ENCODE data around the gene ARHGEF39.
"Not testable (repeated sequence)": the region's sequence is repeated elsewhere in the genome, so short reads cannot be mapped to it uniquely, and the experiment has no call there.

Gene ARHGEF39

GRCh38 chr9:35627575-35627974 lies 37.4 kb downstream of the ARHGEF39 start:
- TF ChIP-seq TAF1 (IDR thresholded peaks at IDR 0.05; ENCODE audit: borderline replicate concordance, low read depth, low read length) (no peak), POLR2A (IDR thresholded peaks at IDR 0.05; ENCODE audit: low read depth, low read length) (no peak), POLR2AphosphoS5 (IDR thresholded peaks at IDR 0.05; ENCODE audit: low read depth, low read length) (no peak)
- no peak for FAIRE-seq
- DNase-seq (ENCODE audit: insufficient read length), result no peak

- TF ChIP-seq POLR2A (IDR thresholded peaks at IDR 0.05; ENCODE audit: low read depth, low read length), result no peak
- TF ChIP-seq TAF1 (IDR thresholded peaks at IDR 0.05; ENCODE audit: borderline replicate concordance, low read depth, low read length), result no peak
- TF ChIP-seq POLR2AphosphoS5 (IDR thresholded peaks at IDR 0.05; ENCODE audit: low read depth, low read length), result no peak
- no peak for DNase-seq (ENCODE audit: insufficient read length)
- peak; percentile 68 for FAIRE-seq
Observed at GRCh38 chr9:35619800-35620158, 45.2 kb downstream of the ARHGEF39 start.

DNA sequence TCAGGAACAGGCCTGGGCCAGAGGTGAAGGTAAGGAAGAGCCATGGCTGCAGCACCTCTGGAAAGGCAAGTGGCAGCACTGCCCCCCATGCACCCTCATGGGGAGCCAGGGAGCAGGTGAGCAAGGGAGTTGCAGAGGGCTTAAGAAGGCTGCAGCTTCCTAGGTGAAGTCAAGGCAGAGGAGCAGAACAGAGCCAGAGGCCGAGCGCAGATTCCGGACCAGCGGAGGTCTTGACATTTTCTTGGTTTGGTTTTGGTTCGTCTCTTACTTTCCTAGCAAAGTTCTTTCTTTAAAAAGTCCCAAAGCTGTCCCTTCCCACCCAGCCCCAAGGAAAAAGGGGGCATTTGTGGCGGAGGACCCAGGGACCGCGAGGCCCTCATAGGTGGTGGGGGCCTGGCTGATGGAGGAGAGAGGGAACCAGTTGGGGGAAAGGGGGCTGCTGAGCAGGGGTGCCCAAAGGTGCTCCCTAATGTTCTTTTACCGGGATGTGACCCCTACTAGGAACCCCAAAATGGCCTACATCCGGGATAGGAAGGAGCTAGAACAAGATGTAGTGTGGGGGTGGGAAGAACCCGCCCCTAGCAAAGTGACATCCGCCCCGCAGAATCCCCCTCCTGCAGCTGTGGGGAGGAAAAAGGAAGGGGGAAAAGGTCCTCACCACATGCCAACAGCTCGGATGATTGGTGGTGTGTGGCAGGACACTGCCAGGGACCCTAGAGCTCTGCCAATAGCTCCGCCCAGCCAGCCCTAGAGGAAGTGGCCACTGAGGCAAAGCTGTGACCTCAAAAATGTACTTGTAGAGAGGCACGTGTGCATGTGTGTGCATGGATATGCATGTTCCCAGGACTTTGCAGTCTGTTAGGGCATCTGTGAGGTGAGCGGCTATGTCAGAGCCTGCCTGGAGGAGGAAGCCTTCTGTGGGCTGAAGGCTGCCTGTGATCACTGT lies 45.9 kb downstream of the ARHGEF39 start:
- no peak for DNase-seq (ENCODE audit: insufficient read length)
- no peak for TF ChIP-seq TAF1 (IDR thresholded peaks at IDR 0.05; ENCODE audit: borderline replicate concordance, low read depth, low read length)
- no peak for TF ChIP-seq POLR2AphosphoS5 (IDR thresholded peaks at IDR 0.05; ENCODE audit: low read depth, low read length)
- no peak; the same call in 1 of the 2 replicates for TF ChIP-seq POLR2A (IDR thresholded peaks at IDR 0.05; ENCODE audit: low read depth, low read length)
- peak; percentile 93 for FAIRE-seq

DNA sequence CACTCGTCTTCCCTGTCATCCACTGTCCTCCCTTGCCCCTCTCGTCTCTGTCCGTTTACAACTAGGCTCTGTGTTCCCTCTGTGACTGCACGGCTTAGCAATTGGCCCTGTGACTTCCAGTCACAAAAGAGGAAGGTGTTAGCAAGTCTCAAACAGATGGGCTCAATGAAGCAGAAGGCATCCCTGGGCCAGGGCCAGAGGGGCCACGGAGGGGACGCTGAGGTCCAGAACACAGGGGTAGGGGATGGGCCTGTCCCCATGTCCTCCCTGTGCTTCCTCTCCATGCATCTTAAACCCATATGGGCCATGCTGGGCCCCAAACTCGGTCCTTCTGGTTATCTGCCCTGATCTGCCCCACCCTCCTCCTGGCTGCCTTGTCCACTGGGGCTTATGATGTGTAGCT lies 46.7 kb downstream of the ARHGEF39 start, which contains the start of gene CD72:
CD72 (minus strand) TSS at position 89 of the 403 bp plus-strand sequence. CDS start 110 bp downstream, outside the sequence.
- TF ChIP-seq POLR2AphosphoS5 (IDR thresholded peaks at IDR 0.05; ENCODE audit: low read depth, low read length) (no peak), POLR2A (IDR thresholded peaks at IDR 0.05; ENCODE audit: low read depth, low read length) (0 out of 2 replicates have a peak, but pooled peaks have one; percentile 24), TAF1 (IDR thresholded peaks at IDR 0.05; ENCODE audit: borderline replicate concordance, low read depth, low read length) (no peak)
- peak; percentile 86 for FAIRE-seq
- no peak for DNase-seq (ENCODE audit: insufficient read length)

- no peak for FAIRE-seq
- no peak for TF ChIP-seq TAF1 (IDR thresholded peaks at IDR 0.05; ENCODE audit: borderline replicate concordance, low read depth, low read length)
- no peak for TF ChIP-seq POLR2A (IDR thresholded peaks at IDR 0.05; ENCODE audit: low read depth, low read length)
- TF ChIP-seq POLR2AphosphoS5 (IDR thresholded peaks at IDR 0.05; ENCODE audit: low read depth, low read length), result no peak
- no peak for DNase-seq (ENCODE audit: insufficient read length)
Observed at GRCh38 chr9:35617548-35617947, 47.4 kb downstream of the ARHGEF39 start.

GRCh38 chr9:35616681-35617459 lies 48.1 kb downstream of the ARHGEF39 start:
- FAIRE-seq, result peak; percentile 90
- peak; percentile 79 for DNase-seq (ENCODE audit: insufficient read length)
- TF ChIP-seq POLR2AphosphoS5 (IDR thresholded peaks at IDR 0.05; ENCODE audit: low read depth, low read length), result peak; percentile 57; the same call in 1 of the 2 replicates
- peak; percentile 57; the same call in 1 of the 2 replicates for TF ChIP-seq POLR2A (IDR thresholded peaks at IDR 0.05; ENCODE audit: low read depth, low read length)
- no peak for TF ChIP-seq TAF1 (IDR thresholded peaks at IDR 0.05; ENCODE audit: borderline replicate concordance, low read depth, low read length)

DNA sequence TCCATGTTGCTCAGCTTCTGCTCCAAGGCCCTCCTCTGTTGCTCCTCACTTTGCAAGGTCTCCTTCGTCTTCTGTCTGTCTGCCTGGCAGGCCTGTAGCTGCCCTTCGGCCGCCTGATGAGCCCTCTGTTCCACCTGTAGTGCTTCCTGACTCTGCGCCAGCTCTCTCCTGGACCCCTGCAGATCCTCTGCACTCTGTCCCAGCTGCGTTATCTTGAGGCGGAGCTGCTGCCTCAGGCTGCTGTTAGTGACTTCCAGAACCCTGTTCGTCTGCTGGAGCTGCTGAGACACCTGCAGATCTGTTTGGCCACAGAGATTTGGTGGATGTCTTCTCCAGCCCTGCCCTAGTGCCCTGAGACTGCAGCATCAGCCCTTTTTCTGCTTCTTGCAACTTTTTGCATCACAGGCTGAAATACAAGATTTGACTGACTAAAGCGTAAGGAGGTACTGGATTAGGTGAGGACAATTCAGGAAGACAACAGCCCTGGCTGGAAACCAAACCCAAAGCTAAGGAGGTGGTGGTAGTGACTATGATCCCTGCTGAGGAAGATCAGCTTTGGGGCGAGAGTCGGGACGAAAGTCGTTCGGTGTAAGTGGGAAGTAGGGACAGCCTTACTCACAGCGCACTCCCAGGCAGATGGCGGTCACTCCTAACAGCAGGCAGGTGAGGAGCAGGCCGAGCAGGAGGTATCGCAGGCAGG lies 48.9 kb downstream of the ARHGEF39 start:
- TF ChIP-seq POLR2AphosphoS5 (IDR thresholded peaks at IDR 0.05; ENCODE audit: low read depth, low read length) (no peak), TAF1 (IDR thresholded peaks at IDR 0.05; ENCODE audit: borderline replicate concordance, low read depth, low read length) (no peak), POLR2A (IDR thresholded peaks at IDR 0.05; ENCODE audit: low read depth, low read length) (no peak)
- FAIRE-seq, result peak; percentile 67
- no peak for DNase-seq (ENCODE audit: insufficient read length)

DNA sequence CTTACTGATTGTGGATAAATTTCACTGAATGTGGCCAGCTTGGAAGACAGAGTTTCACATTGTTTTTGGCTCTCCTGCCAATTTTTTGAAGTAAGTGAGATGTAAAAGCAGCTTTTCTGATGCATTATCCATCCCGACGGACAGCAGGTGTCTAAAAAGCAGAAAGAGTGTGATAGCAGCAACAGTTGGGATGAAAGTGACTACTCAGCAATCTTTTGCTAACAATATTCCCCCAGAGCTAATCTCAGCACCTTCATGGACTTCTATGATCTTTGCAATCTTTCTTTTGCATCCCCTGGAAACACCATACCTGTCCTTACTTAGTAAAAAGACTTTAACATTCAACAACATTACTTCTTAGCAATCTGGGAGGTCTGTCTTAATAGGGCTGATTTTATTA lies 52.2 kb downstream of the ARHGEF39 start:
- TF ChIP-seq POLR2AphosphoS5 (IDR thresholded peaks at IDR 0.05; ENCODE audit: low read depth, low read length), result no peak
- FAIRE-seq, result no peak
- no peak for DNase-seq (ENCODE audit: insufficient read length)

DNA sequence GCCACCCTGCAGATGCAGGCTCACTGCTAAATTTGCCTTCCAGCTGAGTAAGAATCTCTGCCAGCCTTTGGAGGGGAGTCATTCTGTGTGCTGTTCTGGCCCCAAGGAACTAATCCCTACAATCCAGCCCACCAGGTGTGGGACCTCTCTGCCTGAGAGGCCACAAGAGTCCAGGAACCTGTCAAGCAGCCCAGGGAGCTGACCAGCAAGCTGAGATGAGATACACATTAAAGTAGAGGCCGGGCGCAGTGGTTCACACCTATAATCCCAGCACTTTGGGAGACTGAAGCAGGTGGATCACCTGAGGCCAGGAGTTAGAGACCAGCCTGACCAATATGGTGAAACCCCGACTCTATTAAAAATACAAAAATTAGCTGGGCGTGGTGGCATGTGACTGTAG lies 52.9 kb downstream of the ARHGEF39 start:
- not testable (repeated sequence) for DNase-seq (ENCODE audit: insufficient read length); FAIRE-seq

DNA sequence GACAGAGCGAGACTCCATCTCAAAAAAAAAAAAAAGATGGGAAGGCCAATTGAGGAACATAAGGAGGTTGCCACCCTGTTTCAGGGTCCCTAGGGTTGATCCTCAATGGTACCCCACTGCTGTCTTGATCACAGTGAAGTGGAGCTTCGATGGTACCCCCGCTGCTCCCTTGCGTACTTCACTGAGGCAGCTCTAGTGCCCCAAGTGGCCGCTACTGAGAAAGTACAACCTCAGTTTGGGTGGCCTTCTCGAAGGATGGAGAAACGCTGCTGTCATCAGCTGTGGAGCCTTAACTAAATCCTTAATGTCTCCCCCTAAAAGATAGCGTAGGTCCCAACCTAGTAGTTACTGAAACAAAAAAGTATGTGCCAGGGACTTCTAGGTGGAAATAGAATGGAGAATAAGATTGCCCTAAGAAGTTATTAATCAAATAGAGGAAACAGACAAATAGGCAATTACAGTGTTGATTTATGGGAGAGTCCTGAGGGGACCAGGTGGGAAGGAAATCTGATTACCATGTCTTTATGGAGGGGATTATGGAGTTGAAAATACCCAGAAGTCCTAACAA lies 53.7 kb downstream of the ARHGEF39 start:
- TF ChIP-seq POLR2AphosphoS5 (IDR thresholded peaks at IDR 0.05; ENCODE audit: low read depth, low read length) (no peak), TAF1 (IDR thresholded peaks at IDR 0.05; ENCODE audit: borderline replicate concordance, low read depth, low read length) (no peak), POLR2A (IDR thresholded peaks at IDR 0.05; ENCODE audit: low read depth, low read length) (no peak)
- FAIRE-seq (peak; percentile 58), DNase-seq (ENCODE audit: insufficient read length) (peak; percentile 46)

DNA sequence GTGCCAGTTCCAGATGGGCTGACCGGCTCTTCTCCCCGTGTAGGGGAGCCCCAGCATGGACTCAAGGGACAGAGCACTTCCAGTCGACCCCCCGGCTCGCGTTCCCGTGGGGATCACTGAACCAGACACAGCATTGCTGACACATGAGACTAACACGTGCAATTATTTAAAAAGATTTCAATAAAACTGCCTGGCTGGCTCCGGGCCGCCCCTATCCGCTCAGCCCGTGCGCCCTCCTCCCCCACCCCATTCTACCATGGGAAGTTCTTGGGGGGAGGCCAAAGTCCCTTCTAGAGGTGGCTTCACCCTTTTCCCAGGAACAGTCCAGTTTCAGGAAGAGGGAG lies 55.2 kb downstream of the ARHGEF39 start:
- FAIRE-seq (no peak), DNase-seq (ENCODE audit: insufficient read length) (no peak)
- TF ChIP-seq POLR2A (IDR thresholded peaks at IDR 0.05; ENCODE audit: low read depth, low read length) (no peak), POLR2AphosphoS5 (IDR thresholded peaks at IDR 0.05; ENCODE audit: low read depth, low read length) (no peak), TAF1 (IDR thresholded peaks at IDR 0.05; ENCODE audit: borderline replicate concordance, low read depth, low read length) (no peak)
